IPS-18a (cell line): ENCODE data around the gene TBCA.
"Not testable (repeated sequence)": the region's sequence is repeated elsewhere in the genome, so short reads cannot be mapped to it uniquely, and the experiment has no call there.

ENCODE experiments used
- H3K27ac ChIP-seq: one replicate; pipeline ENCODE4 v1.5.1; 2013; ENCODE audit warnings: low read length
- H3K27me3 ChIP-seq: one replicate; pipeline ENCODE4 v1.6.1; 2013; ENCODE audit warnings: mild to moderate bottlenecking, low read length; ENCODE audit not compliant: control insufficient read depth, insufficient read depth
- H3K36me3 ChIP-seq: one replicate; pipeline ENCODE4 v1.6.1; 2013; ENCODE audit warnings: low read depth, low read length; ENCODE audit not compliant: control insufficient read depth
- H3K4me1 ChIP-seq: one replicate; pipeline ENCODE4 v1.6.1; 2013; ENCODE audit warnings: low read depth, low read length; ENCODE audit not compliant: control insufficient read depth
- H3K4me3 ChIP-seq: one replicate; pipeline ENCODE4 v1.5.1; 2013; ENCODE audit warnings: low read length
- H3K9ac ChIP-seq: one replicate; pipeline ENCODE4 v1.6.1; 2013; ENCODE audit warnings: mild to moderate bottlenecking, low read length, moderate library complexity
- H3K9me3 ChIP-seq: one replicate; pipeline ENCODE4 v1.6.1; 2013; ENCODE audit warnings: low read depth, low read length; ENCODE audit not compliant: control insufficient read depth

TBCA gene

GRCh38 chr5:77771452-77771851 lies 4.7 kb downstream of the TBCA start:
- Histone ChIP-seq H3K36me3 (peaks cover 20% of the 10 kb centered on the region), H3K27ac (no peak overlapping the region), H3K4me3 (peak overlapping the region; percentile 22), H3K4me1 (peaks cover 35% of the 10 kb centered on the region), H3K27me3 (no peaks in the 10 kb centered on the region), H3K9ac (no peak overlapping the region), H3K9me3 (no peaks in the 10 kb centered on the region)

GRCh38 chr5:77770293-77771005 lies 5.7 kb downstream of the TBCA start:
- Histone ChIP-seq H3K9ac (no peak overlapping the region), H3K4me1 (peaks cover 34% of the 10 kb centered on the region), H3K27ac (no peak overlapping the region), H3K9me3 (no peaks in the 10 kb centered on the region), H3K36me3 (peaks cover 20% of the 10 kb centered on the region), H3K4me3 (peak overlapping the region; percentile 4), H3K27me3 (no peaks in the 10 kb centered on the region)

DNA sequence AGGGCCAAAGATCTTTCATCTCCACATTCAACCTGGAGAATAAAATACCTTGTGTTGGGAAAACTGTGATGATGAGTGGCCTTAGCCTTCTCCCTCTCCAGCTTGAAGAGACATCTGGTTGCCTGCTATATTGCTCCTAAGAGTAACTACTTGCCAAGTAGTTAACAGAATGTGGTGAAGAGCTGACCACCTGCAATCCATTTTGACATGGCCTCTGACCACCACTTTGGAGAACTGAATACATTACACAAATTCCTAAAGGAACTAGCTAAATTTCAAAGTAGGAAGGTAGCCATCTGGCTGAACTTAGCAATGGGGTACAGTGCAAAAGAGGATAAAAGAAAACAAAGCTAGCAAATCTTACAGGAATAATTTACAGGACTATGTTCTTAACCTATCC lies 7.2 kb downstream of the TBCA start:
- H3K4me3 ChIP-seq, result no peak overlapping the region
- H3K27me3 ChIP-seq, result no peaks in the 10 kb centered on the region
- no peak overlapping the region for H3K27ac ChIP-seq
- H3K9ac ChIP-seq, result no peak overlapping the region
- H3K9me3 ChIP-seq, result no peaks in the 10 kb centered on the region
- peaks cover 20% of the 10 kb centered on the region for H3K36me3 ChIP-seq
- H3K4me1 ChIP-seq, result peaks cover 27% of the 10 kb centered on the region

DNA sequence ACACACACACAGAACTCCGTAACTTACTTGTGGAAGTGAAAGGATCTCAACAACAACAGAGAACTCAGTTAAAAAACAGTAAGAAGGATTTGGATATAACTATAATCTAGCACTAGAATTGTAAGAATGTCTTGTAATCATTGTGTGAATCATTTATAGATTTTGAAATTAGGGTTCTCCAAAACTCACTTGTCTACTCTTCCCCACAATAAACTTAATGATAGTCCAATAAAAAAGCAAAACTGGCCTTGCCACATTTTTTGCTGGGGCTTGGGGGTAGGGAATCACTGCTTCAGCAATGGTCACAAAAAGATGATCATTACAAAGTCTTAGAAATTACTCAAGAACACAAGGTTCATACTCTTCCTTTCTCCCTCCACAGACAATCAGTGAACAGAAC lies 8.8 kb downstream of the TBCA start:
- no peak overlapping the region for H3K4me3 ChIP-seq

GRCh38 chr5:77761606-77762005 lies 14.5 kb downstream of the TBCA start:
- Histone ChIP-seq H3K4me1 (peaks cover 8% of the 10 kb centered on the region), H3K9ac (no peak overlapping the region), H3K9me3 (no peaks in the 10 kb centered on the region), H3K36me3 (peaks cover 5% of the 10 kb centered on the region), H3K4me3 (no peak overlapping the region), H3K27ac (no peak overlapping the region), H3K27me3 (no peaks in the 10 kb centered on the region)

More for the DNA sequence above, 8.8 kb downstream of the TBCA start:
- peaks cover 12% of the 10 kb centered on the region for H3K4me1 ChIP-seq
- no peaks in the 10 kb centered on the region for H3K27me3 ChIP-seq
- peaks cover 20% of the 10 kb centered on the region for H3K36me3 ChIP-seq
- no peaks in the 10 kb centered on the region for H3K9me3 ChIP-seq
- H3K9ac ChIP-seq, result no peak overlapping the region
- no peak overlapping the region for H3K27ac ChIP-seq

- no peak overlapping the region for H3K9ac ChIP-seq
- H3K4me3 ChIP-seq, result no peak overlapping the region
- H3K27me3 ChIP-seq, result no peaks in the 10 kb centered on the region
- H3K27ac ChIP-seq, result no peak overlapping the region
- H3K4me1 ChIP-seq, result peaks cover 8% of the 10 kb centered on the region
- H3K36me3 ChIP-seq, result peaks cover under 1% of the 10 kb centered on the region
- no peaks in the 10 kb centered on the region for H3K9me3 ChIP-seq
These were observed 17.8 kb downstream of the TBCA start for GRCh38 chr5:77758141-77758938.

- Histone ChIP-seq H3K9ac (no peak overlapping the region), H3K27me3 (no peaks in the 10 kb centered on the region), H3K9me3 (no peaks in the 10 kb centered on the region), H3K4me3 (peak overlapping the region; percentile 28), H3K27ac (no peak overlapping the region), H3K4me1 (peaks cover 45% of the 10 kb centered on the region), H3K36me3 (no peaks in the 10 kb centered on the region)
These were observed 24.7 kb downstream of the TBCA start for GRCh38 chr5:77751328-77752023.

- H3K27me3 ChIP-seq, H3K27ac ChIP-seq, H3K36me3 ChIP-seq, H3K9ac ChIP-seq, H3K9me3 ChIP-seq: not testable (repeated sequence)
- peak overlapping the region; percentile 6 for H3K4me3 ChIP-seq
- H3K4me1 ChIP-seq, result peaks cover 45% of the 10 kb centered on the region
These were observed 25.2 kb downstream of the TBCA start for GRCh38 chr5:77750928-77751327.

- H3K4me1 ChIP-seq, result peaks cover 43% of the 10 kb centered on the region
- no peak overlapping the region for H3K27ac ChIP-seq
- no peaks in the 10 kb centered on the region for H3K36me3 ChIP-seq
These were observed 28.0 kb downstream of the TBCA start for GRCh38 chr5:77748160-77748559.

DNA sequence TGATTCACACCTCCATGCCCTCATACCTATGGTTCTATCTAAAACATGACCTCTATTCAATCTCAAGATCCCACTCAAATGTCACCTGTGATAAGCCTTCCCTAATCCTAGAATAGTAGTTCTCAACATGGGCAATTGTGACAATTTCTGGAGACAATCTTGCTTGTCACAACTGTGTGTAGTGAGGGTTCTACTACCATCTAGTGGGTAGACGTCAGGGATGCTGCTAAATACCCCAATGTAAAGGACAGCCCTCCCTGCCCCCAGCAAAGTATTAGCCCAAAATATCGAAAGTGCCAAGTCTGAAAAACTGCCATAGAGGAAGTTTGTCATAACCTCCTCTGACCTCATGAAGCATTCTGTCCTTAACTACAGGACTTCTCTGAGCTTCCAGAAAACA lies 32.0 kb downstream of the TBCA start:
- Histone ChIP-seq H3K9me3 (no peaks in the 10 kb centered on the region), H3K4me1 (peaks cover 19% of the 10 kb centered on the region), H3K27me3 (no peaks in the 10 kb centered on the region), H3K27ac (no peak overlapping the region), H3K4me3 (no peak overlapping the region), H3K36me3 (no peaks in the 10 kb centered on the region), H3K9ac (no peak overlapping the region)

More at GRCh38 chr5:77748160-77748559, 28.0 kb downstream of the TBCA start:
- no peaks in the 10 kb centered on the region for H3K9me3 ChIP-seq
- no peak overlapping the region for H3K9ac ChIP-seq
- no peak overlapping the region for H3K4me3 ChIP-seq
- no peaks in the 10 kb centered on the region for H3K27me3 ChIP-seq

DNA sequence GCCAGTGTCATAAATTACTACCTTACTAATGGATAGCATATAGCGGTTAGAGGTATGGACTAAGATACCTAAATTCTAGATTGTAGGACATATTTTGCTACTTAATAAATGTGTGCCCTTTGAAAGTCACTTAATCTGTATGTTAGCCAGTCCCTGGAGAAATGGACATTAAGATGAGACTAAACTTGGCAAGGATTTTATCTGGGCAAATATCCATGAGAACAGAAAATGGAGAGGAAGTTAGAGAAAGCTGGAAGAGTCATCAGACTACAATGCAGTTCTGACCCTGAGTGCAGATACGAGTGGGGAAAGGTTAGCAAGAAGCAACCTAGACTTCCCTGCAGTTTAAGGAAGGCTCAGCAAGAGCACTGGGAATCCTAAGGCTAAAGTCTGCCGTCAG lies 33.0 kb downstream of the TBCA start:
- H3K9ac ChIP-seq, result no peak overlapping the region
- H3K4me1 ChIP-seq, result peaks cover 10% of the 10 kb centered on the region
- H3K27ac ChIP-seq, result no peak overlapping the region
- no peaks in the 10 kb centered on the region for H3K36me3 ChIP-seq
- H3K9me3 ChIP-seq, result no peaks in the 10 kb centered on the region
- no peaks in the 10 kb centered on the region for H3K27me3 ChIP-seq
- no peak overlapping the region for H3K4me3 ChIP-seq
